HG02798 (cell line): Measurements from ENCODE around the gene NKAIN1.

Source experiments
- ATAC-seq: cut with Tn5 transposase; IDR thresholded peaks from one replicate; pipeline ENCODE4 v1.9.1; 2021; ENCODE audit warnings: mild to moderate bottlenecking; ENCODE audit not compliant: unreplicated experiment, poor library complexity

Gene NKAIN1

DNA sequence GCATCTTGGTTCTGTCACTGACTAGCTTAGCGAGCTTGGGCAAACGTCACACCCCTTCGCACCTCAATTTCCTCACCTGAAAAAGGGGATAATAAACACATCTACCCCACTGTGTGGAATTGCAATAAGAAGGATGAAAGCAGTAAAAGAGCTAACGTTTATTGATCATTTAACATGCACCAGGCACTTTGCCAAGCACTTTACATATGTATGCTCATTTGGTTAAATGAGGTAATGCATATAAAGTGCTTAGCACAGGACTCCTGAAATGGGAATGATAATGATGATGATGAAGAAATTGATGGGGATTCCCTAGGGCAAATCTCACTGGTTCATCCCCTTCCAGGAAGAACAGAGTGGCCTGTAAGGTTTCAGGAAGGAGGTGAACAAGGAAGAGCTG lies 4.8 kb downstream of the NKAIN1 start:
- no peak for ATAC-seq

DNA sequence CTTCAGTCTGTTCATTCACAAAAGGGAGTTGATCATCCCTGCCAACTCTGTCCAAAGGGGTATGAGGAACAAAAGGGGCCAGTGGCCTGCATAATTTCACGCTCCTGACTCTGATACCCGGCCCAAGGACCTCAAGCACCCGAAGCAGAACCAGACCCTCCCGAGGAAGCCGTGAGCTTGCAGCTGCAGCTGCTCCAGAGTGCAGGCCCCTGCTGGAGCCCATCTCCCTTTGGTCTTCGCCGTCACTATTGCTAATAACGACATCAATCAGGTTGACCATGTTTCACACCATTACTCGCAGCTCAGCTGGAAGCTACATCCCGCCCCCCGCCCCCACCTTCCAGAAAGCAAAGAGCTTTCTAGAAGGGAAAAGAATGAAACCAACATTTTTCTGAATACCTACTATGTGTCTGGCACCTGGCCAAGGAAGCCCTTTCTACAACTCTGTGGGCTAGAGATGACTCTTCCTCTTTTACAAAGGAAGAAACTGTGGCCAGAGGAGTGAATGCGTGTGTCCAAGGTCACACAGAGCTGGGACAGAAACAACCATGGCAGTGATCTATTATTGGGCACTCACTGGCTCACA lies 5.5 kb downstream of the NKAIN1 start:
- no peak for ATAC-seq

DNA sequence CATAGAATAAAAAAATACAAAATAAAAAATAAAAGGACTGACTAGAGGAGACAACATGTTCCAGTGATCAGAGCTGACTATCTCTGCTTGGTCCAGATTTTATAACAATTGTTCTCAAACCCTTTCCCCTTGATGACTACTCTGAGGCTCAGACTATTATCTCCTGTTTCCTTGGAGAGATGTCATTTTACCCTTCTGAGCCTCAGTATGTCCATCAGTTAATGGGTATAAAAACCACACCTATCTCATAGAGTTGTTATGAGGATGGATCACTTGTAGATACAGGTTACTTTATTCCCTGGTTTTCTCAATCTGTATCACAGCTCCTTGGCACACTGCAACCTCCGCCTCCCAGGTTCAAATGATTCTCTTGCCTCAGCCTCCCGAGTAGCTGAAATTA lies 7.0 kb downstream of the NKAIN1 start:
- ATAC-seq, result no peak

DNA sequence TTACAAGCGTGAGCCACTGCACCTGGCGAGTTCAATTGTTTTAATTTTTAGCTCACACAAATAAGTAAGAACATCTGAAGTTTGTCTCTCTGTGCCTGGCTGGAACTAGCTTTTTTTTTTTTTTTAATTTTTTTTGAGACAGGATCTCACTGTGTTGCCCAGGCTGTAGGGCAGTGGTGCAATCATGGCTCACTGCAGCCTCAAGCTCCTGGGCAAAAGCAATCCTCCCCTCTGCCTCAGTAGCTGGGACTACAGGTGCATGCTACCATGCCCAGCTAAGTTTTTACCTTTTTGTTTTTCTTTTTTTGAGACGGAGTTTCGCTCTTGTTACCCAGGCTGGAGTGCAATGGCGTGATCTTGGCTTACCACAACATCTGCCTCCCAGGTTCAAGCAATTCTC lies 7.9 kb downstream of the NKAIN1 start:
- ATAC-seq, result no peak

DNA sequence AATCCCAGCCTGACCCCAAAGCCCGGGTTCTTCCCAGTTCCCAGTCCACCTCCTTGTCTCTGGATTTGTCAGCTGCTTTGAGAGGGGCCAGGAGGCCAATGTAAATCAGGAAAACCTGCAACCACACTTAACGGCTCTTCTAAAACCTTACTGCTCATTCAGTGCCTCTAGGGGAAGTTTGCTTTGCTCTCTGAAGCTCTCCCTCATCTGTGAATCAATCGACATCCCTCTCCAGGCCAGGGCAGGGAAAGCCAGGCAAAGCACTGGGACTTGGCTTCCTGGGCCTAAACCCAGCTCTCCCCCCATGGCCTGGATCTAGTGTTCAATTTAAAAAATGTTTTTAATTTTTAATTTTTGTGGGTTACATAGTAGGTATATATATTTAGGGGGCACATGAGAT lies 9.3 kb downstream of the NKAIN1 start:
- ATAC-seq, result no peak

DNA sequence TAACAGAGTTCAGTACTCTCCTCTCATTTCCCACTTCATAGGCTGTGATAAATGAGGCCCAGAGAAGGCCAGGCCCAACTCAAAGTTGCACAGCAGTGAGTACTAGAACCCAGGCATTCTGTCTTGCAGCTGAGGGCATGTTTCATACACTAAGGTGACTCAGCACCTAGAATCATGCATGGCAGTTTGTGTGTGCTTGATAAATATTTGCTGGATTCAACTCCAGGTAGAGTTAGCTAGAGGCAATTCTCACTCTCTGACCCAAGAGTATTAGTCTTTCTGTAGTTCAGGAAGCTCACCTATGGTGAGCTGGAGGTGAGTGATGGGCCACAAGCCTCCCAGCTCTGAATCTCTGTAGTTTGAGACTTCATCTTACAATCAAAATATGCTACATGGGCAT lies 10.7 kb downstream of the NKAIN1 start:
- no peak for ATAC-seq

DNA sequence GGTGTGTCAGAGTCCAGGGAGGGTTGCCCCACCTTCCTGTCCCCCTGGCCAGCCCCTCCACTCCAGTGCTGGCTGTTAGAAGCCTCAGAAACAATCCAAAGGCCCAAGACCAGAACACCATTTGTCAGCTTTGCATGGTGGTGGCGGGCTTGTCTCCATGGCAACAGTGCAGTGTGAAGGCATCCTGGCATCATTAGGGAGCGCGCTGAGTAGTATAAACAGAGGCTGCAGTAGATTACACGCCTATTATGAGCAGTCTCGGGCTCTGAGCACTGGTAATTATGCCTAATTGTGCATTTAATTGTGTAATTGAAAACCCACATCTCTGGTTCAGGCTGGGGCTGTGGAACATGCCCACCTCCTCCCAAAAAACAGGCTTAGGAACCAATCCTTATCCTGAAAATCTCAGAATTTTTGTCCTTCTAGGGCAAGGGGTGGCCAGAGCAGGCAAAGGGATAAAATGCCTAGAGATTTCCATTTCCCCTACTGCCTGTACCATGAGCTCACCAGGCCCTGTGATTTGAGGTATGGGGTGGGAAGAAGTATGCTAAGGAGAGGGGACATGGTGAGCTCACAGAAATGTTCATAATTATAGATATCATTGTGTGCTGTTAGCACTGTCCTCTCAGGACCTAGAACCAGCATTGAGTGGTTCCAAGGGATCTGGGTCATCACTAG lies 11.7 kb downstream of the NKAIN1 start:
- no peak for ATAC-seq

DNA sequence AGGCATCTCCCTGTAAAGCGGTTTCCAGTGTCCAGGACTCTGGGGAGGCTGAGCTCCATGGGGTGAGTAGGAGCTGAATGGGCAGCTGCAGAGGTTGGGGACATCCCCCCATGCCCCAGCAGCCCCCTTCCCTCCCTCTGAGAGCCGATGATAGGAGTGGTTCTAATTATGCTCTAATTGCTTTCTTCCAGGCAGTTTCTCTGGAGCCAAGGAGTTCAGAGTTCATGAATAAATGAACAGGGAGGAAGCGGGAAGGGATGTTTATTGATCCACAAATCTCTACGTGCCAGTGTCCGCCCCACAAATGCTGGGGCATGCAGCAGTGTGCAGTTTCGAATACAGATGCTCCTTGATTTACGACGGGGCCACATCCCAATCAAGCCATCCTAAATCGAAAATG lies 15.6 kb downstream of the NKAIN1 start:
- no peak for ATAC-seq

DNA sequence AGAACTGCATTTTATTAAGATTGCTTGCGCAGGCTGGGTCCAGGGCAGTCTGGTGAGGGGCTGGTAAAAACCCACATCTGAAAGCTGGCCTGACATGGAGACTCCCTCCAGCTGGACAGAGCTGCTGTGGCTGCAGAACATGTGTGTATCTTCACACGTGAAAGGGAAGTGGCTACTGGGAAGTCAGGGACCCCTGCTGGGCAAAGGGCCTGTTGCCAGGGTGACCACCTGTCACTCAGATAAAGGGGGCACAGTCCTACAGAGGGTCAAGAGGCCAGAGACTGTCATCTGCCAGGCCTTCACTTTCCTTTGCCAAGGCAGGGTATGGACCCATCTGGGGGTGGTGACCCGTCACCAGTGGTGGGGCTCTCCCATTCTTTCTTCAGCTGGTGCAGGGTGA lies 17.5 kb downstream of the NKAIN1 start:
- no peak for ATAC-seq

DNA sequence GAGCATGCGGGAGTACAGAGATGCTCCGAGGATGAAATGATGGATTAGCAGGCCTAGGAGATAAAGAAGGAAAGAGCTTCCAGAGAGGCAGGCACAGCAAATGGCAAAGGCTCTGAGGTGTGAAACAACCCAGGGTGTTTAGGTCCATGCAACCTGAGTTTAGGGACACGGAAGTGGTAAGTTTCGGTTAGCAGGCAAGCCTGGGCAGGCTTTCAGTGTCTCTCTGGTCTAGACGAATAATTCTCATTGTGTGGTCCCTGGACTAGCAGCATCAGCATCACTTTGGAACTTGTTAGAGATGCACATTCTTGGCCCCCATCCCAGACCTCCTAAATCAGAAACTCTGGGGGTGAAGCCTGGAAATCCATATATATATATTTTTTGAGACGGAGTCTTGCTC lies 18.6 kb downstream of the NKAIN1 start:
- ATAC-seq, result no peak

DNA sequence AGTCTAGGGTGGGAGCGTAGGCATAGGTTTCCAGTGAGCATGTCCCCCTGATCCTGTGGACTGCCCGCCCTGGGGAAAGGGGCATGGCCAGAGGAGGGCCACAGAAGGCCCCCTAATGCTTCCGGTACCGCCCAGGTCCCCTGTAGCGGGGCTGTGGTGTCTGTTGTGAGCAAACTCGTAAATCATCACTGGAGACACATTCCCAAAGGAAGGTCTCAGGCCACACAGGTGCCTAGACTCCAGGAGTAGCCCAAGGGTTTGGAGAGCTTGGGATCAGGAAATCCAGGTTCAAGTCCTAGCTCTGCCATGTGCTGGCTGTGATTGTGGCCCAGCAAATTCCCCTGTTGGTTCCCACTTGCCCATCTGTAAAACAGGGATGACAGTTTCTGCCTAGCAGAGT lies 20.2 kb downstream of the NKAIN1 start:
- ATAC-seq, result no peak

DNA sequence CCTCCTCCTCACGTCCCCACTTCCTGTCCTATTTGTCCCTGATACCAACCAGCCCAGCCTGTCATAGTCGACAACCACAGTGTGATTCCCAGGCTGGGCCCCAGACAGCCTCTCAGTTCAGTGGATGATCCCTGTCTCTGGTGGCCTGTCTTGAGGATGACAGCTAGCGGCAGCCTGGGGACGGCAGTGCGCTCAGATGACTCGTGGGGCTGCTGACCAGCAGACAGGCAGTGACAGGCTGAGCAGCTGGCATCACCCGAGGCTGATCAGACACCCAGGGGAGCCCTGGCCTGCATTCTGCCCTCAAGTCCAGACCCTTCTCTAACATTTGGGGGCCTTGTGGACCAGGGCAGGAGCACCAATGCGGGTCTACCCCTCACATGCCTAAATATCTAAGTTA lies 21.0 kb downstream of the NKAIN1 start:
- no peak for ATAC-seq

DNA sequence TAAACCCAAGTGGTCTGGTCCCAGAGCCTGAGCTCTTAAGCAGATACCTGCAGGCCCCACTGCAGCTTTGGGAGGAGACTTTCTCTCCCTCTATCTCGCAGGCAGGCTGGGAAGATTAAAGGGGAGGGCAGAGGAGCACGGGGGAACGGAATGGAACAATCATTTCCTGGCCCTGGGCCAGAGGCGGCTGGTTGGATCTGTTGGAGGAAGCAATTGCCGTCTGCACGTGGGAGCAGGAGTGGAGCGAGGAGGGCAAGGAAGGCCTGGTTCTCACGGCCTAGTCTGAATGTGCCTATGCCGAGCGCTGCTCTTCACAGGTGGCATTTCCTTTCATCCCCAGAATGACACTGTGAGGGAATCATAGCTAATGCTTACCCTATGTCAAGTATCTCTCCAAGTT lies 23.7 kb downstream of the NKAIN1 start:
- no peak for ATAC-seq

DNA sequence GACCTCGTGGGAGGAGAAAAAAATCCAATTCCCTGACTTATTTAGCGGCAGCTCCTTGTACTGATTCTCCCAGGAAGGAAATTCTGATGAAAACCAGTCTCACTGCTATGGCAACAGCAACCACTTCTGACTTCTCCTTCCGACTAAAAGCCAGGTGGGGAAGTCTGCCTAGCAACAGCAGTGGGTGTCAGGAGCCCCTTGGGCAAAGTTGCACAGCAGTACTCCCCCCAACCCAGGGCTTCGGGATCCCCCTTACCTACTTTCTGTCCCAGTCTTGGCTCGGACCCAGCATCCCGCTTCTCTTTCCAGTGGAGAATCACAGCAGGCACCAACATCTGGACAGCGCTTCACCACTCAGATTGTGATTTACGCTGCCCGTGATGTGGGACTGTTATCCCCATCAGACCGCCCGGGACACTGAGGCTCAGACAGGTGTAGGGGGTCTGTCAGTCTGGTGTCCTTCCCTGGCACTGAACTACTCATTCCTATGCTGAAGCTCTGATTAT lies 24.6 kb downstream of the NKAIN1 start:
- ATAC-seq, result no peak

DNA sequence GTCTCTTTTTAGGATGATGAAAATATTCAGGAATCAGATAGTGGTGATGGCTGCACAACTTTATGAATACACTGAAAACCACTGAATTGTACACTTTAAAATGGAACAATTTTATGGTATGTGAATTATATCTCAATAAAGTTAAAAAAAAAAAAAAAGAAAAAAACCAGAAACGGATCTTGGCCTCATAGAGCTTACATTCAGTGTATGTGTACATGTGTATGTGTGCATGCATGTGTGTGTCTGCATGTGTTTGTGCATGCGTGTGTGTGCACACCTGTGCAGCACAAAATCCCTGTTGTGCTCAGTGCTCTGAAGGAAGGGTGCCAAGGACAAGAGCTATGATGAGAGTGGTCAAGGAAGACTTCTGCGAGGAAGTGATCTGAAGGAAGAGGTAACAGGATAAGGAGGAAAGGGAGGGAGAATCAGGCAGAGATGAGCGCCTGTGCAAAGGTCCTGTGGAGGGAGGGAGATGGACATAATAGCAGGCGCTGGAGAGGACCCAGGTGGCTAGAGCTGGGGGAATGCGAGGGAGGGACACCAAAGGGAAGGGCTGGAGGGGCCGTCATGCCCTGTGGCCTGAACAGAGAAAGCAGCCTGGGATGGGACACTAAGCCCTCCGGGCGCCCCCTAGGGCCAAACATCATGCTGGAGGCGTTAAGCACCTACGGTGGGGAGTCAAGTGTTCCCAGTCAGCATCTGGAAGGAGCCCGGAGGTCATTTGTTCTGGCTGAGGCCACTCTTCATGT lies 25.2 kb downstream of the NKAIN1 start:
- ATAC-seq, result no peak

DNA sequence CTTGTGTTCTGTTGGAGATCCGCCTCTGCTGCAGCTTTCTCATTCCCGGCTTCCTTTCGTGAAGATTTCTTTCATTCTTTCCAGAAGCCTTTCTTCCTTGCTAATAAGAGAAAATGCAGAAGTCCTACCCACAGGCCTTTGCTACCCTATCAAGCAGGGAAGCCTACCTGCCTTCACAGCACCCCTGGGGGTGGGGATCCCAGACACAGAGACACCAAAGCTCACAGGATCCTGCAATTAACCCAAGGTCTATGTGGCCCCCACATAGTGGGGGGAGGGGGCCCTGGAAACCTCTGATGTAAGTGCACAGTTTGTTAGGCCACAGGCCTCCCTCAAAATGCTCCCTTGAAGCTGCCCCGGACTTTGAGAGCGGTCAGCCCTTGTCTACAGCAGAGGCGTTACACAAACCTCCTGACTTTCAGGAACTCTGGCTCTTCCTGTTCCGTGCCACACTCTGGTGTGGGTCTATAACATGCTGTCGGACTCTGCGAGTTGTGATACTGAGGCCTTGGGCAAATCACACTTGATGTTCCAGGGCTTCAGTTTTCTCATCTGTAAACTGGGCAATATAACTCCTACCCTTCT lies 31.2 kb downstream of the NKAIN1 start:
- no peak for ATAC-seq

DNA sequence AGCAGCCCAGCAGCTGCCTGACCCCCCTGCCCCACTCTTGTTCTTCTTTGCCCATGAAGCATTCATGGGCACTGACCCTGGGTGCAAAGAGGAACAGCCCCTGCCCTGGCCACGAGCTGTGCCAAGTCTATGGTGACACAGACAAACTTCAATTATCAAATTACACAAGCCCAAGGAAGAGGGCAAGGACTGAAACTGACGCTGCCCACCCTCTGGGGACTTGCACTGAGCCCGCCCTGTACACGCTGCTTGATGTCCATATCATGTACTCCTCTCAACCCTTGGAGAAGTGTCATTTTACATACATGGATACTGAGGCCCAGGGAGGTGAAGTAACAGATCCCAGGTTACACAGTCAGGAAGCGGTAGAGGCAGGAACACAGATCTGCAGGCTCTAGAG lies 32.1 kb downstream of the NKAIN1 start:
- no peak for ATAC-seq

DNA sequence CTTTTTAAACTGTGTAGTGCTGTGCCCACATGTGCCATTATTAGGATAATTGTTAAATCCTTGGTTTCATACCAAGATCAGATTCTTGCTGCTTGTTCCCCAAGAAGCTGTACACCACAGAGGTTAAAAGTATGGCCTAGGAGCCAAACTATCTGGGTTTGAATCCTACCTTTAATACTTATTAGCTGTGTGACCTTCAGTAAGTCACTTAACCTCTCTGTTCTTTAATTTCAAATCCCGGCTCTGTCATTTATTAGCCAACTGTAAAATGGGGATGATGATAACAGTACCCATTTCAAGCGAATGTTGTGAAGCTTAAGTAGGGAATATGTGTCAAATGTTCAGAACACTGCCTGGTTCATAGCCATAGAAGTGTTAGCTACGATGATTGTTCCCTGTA lies 32.6 kb downstream of the NKAIN1 start:
- no peak for ATAC-seq

DNA sequence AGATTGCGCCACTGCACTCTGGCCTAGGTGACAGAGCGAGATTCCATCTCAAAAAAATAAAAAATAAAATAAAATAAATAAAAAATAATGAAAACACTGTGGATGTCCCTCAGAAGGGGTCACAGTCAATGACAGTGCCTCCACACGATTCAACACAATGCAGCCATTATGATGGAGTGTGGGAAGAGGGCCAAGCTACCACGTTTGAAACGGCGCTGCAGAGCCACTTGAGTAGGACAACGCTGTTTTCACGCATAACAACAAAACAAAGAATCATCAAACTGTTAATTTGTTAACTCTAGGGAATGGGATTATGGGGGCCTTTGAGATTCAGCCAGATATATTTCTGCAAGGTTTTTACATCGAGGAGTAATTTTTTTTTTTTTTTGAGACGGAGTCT lies 36.5 kb downstream of the NKAIN1 start:
- no peak for ATAC-seq

DNA sequence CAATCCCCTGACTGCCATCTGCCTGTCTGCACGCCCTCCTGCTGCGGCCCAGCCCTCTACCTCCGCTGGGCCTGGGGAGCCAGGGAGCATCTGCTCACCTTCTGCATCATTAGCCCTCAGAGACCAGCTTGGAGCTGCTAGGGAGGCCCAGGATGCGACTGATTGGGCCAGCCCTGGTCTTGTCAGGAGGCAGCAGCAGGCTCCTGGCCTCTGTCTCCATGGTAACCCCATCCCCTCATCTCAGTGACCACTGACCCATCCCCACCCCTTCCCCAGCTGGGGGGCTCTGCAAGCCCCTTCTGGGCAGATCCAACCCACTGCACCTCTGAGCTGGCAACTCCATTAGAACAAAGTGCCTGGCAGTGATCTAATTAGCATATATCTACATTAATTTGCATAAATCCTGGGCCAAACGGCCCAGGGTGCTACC lies 37.7 kb downstream of the NKAIN1 start:
- no peak for ATAC-seq

DNA sequence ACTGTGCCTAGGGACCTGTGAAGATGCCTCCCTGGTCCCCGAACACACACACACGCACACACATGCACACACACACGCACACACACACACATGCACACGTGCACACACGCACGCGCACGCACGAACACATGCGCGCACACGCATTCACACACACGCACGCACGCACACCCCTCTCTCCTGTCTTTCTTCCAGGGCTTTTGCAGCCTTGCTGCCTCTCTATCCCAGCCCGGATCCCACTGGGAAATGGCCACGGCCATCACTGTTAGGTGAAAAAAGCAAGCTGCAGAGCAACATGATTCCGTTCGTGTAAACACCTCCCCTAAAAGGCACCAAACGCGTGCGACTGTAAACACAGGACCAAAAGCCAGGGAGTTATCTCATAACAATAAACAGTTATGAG lies 39.7 kb downstream of the NKAIN1 start:
- no peak for ATAC-seq
